ENCODE results near the gene GMPR. TPM values are rescaled to one million over a fixed set of nuclear protein-coding genes. Genes with fewer than 3 reads are reported as not detected.

The GMPR gene
- polyA plus RNA-seq, 1 experiment: 8.3 TPM

DNA sequence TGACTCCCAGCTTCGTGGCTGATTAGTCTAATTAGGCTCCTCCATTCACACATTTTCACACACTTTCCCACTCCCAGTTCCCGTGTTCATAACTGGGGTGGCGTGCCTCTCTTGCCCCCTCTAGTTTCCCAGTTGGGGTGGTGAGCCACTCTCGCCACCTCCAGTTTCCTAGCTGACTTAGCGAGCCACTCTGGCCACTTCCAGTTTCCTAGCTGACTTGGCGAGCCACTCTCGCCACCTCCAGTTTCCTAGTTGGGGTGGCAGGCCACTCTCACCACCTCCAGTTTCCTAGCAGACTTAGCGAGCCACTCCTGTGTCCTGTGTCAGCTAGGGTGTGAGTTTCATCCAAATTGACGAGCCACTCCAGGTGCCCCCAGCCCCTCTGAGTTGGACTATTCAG is 7.4 kb upstream of the GMPR start:
- ChIA-PET POLR2A (no interaction called here), CTCF (interaction anchor here (1.3 to 2.4 kb wide), 3 partner anchors 10 to 102 kb away, joined by 3 to 10 read pairs (median 4); no protein-coding TSS in a partner anchor)
- Histone ChIP-seq H3K27me3 (ENCODE audit: control insufficient read depth, insufficient read depth, low read length) (peaks cover 12% of the 10 kb centered on the region), H3K4me3 (ENCODE audit: low read depth, low read length) (no peak overlapping the region), H3K36me3 (ENCODE audit: control insufficient read depth, insufficient read depth, low read length) (no peaks in the 10 kb centered on the region)
- TF ChIP-seq CTCF (IDR thresholded peaks at IDR 0.05; ENCODE audit: insufficient read depth, low read depth, low read length): no peak
- DNase-seq (ENCODE audit: low read depth): no peak

GRCh38 chr6:16232086-16232485 is 6.3 kb upstream of the GMPR start:
- TF ChIP-seq CTCF (IDR thresholded peaks at IDR 0.05; ENCODE audit: insufficient read depth, low read depth, low read length): no peak
- ChIA-PET CTCF (interaction anchor here (1.3 kb wide), 1 partner anchor 100 kb away, joined by 3 read pairs; no protein-coding TSS in a partner anchor), POLR2A (no interaction called here)
- Histone ChIP-seq H3K36me3 (ENCODE audit: control insufficient read depth, insufficient read depth, low read length) (no peaks in the 10 kb centered on the region), H3K27me3 (ENCODE audit: control insufficient read depth, insufficient read depth, low read length) (peaks cover 12% of the 10 kb centered on the region), H3K4me3 (ENCODE audit: low read depth, low read length) (no peak overlapping the region)
- no peak for DNase-seq (ENCODE audit: low read depth)

GRCh38 chr6:16236009-16236501 is 2.3 kb upstream of the GMPR start:
- DNase-seq (ENCODE audit: low read depth): peak; percentile 21
- POLR2A ChIA-PET: no interaction called here

GRCh38 chr6:16236631-16237199 is 1.7 kb upstream of the GMPR start:
- Histone ChIP-seq H3K27me3 (ENCODE audit: control insufficient read depth, insufficient read depth, low read length) (no peaks in the 10 kb centered on the region), H3K36me3 (ENCODE audit: control insufficient read depth, insufficient read depth, low read length) (no peaks in the 10 kb centered on the region), H3K4me3 (ENCODE audit: low read depth, low read length) (0 out of 2 replicates have a peak overlapping the region, but pooled peaks have one; percentile 4)
- DNase-seq (ENCODE audit: low read depth): peak; percentile 24
- no peak for TF ChIP-seq CTCF (IDR thresholded peaks at IDR 0.05; ENCODE audit: insufficient read depth, low read depth, low read length)
- ChIA-PET CTCF (interaction anchor here (0.6 to 1.3 kb wide), 4 partner anchors 9 to 173 kb away, joined by 3 to 4 read pairs (median 3); no protein-coding TSS in a partner anchor), POLR2A (no interaction called here)

More at GRCh38 chr6:16236009-16236501, 2.3 kb upstream of the GMPR start:
- no peak for TF ChIP-seq CTCF (IDR thresholded peaks at IDR 0.05; ENCODE audit: insufficient read depth, low read depth, low read length)
- no peaks in the 10 kb centered on the region for H3K36me3 ChIP-seq (ENCODE audit: control insufficient read depth, insufficient read depth, low read length)
- H3K4me3 ChIP-seq (ENCODE audit: low read depth, low read length): no peak overlapping the region
- CTCF ChIA-PET: interaction anchor here (0.6 to 1.7 kb wide), 6 partner anchors 8 to 174 kb away, joined by 3 to 4 read pairs (median 3); no protein-coding TSS in a partner anchor
- H3K27me3 ChIP-seq (ENCODE audit: control insufficient read depth, insufficient read depth, low read length): no peaks in the 10 kb centered on the region

DNA sequence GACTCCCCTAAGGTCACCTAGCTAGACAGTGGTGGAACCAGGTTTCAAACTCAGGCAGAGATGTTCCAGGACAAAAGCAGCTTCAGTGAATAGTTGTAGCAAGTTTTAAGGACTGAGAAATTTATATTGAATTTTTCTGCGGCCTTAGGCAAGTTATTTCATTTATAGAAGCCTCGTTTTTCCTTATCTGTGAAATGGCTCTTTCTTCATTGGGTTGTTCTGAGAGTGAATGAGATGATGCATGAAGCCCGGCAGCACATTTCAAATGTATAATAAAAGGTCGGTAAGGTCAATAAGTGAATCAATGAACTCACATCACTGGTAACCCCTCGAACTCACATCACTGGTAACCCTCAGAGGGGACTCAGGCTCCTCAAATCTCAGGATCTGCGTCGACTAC is 1.1 kb upstream of the GMPR start:
- DNase-seq (ENCODE audit: low read depth): no peak
- no peaks in the 10 kb centered on the region for H3K36me3 ChIP-seq (ENCODE audit: control insufficient read depth, insufficient read depth, low read length)
- H3K27me3 ChIP-seq (ENCODE audit: control insufficient read depth, insufficient read depth, low read length): no peaks in the 10 kb centered on the region
- POLR2A ChIA-PET: no interaction called here
- no peak for TF ChIP-seq CTCF (IDR thresholded peaks at IDR 0.05; ENCODE audit: insufficient read depth, low read depth, low read length)
- CTCF ChIA-PET: interaction anchor here (1.4 kb wide), 1 partner anchor 49 kb away, joined by 3 read pairs; no protein-coding TSS in a partner anchor
- H3K4me3 ChIP-seq (ENCODE audit: low read depth, low read length): no peak overlapping the region

Data from BJ (cell line).